Neuronal stem cell (in vitro differentiated cells): ENCODE results near the gene PITPNB.

Experiments
- DNase-seq: peaks from one replicate; pipeline ENCODE4 v3.0.0-alpha.2; 2013; ENCODE audit warnings: low spot score
- H2AFZ ChIP-seq: one replicate; pipeline ENCODE4 v1.6.1; 2013; ENCODE audit warnings: mild to moderate bottlenecking, low read length, inconsistent platforms
- H2AK5ac ChIP-seq: 2 replicates; pipeline ENCODE4 v1.6.1; 2013; ENCODE audit warnings: low read depth, mild to moderate bottlenecking, inconsistent platforms, low read length, moderate library complexity, mixed read lengths
- H2BK120ac ChIP-seq: 2 replicates; pipeline ENCODE4 v1.6.1; 2013; ENCODE audit warnings: low read depth, mild to moderate bottlenecking, inconsistent platforms, low read length, moderate library complexity, mixed read lengths
- H2BK12ac ChIP-seq: one replicate; pipeline ENCODE4 v1.6.1; 2013; ENCODE audit warnings: low read length, inconsistent platforms
- H2BK15ac ChIP-seq: 2 replicates; pipeline ENCODE4 v1.6.1; 2013; ENCODE audit warnings: mild to moderate bottlenecking, low read length, inconsistent platforms, mixed read lengths
- H2BK5ac ChIP-seq: one replicate; pipeline ENCODE4 v1.6.1; 2013; ENCODE audit warnings: inconsistent platforms, mild to moderate bottlenecking, low read length, moderate library complexity
- H3K14ac ChIP-seq: one replicate; pipeline ENCODE4 v1.6.1; 2013; ENCODE audit warnings: low read length, inconsistent platforms
- H3K18ac ChIP-seq: 2 replicates; pipeline ENCODE4 v1.6.1; 2013; ENCODE audit warnings: low read length, inconsistent platforms
- H3K23ac ChIP-seq: 2 replicates; pipeline ENCODE4 v1.6.1; 2013; ENCODE audit warnings: low read depth, mild to moderate bottlenecking, mixed read lengths, low read length, inconsistent platforms; ENCODE audit not compliant: poor library complexity
- H3K27ac ChIP-seq: replicated peaks from 3 replicates; pipeline ENCODE4 v1.5.1; 2013; ENCODE audit warnings: low read length, inconsistent platforms
- H3K27me3 ChIP-seq, 3 experiments: 2 replicates each; pipeline ENCODE4 v1.6.1; 2013; ENCODE audit warnings: low read length in 3 of 3, mild to moderate bottlenecking in 2 of 3, inconsistent platforms in 1 of 3, low read depth in 1 of 3, mixed read lengths in 1 of 3, moderate library complexity in 1 of 3; ENCODE audit not compliant: control insufficient read depth in 3 of 3, insufficient read depth in 3 of 3
- H3K36me3 ChIP-seq, 2 donors: replicated peaks in 1 of 2; 2 replicates each; pipeline ENCODE4 v1.6.1; 2013; ENCODE audit warnings: low read length in 2 of 2; ENCODE audit not compliant: control insufficient read depth in 2 of 2, insufficient read depth in 2 of 2
- H3K4ac ChIP-seq: 2 replicates; pipeline ENCODE4 v1.6.1; 2013; ENCODE audit warnings: inconsistent platforms, mild to moderate bottlenecking, low read length, moderate library complexity
- H3K4me1 ChIP-seq, 2 donors: 1 replicate in 1 of 2; 2 replicates in 1 of 2; pipeline ENCODE4 v1.6.1; 2013; ENCODE audit warnings: low read length in 2 of 2, low read depth in 1 of 2; ENCODE audit not compliant: control insufficient read depth in 2 of 2, insufficient read depth in 1 of 2
- H3K4me2 ChIP-seq: one replicate; pipeline ENCODE4 v1.6.1; 2013; ENCODE audit warnings: mild to moderate bottlenecking, low read length, inconsistent platforms; ENCODE audit not compliant: insufficient read depth, poor library complexity, severe bottlenecking
- H3K4me3 ChIP-seq, 2 donors: 2 replicates each; pipeline ENCODE4 v1.5.1; 2013; ENCODE audit warnings: low read length in 2 of 2, mild to moderate bottlenecking in 2 of 2, inconsistent platforms in 1 of 2, moderate library complexity in 1 of 2
- H3K79me1 ChIP-seq: one replicate; pipeline ENCODE4 v1.6.1; 2013; ENCODE audit warnings: low read depth, mild to moderate bottlenecking, inconsistent platforms, low read length, moderate library complexity
- H3K9ac ChIP-seq: one replicate; pipeline ENCODE4 v1.6.1; 2013; ENCODE audit warnings: mild to moderate bottlenecking, low read depth, low read length, inconsistent platforms; ENCODE audit not compliant: poor library complexity
- H3K9me3 ChIP-seq, 2 donors: replicated peaks in 1 of 2; 2 replicates each; pipeline versions ENCODE3 to v1.6.1; 2013; ENCODE audit warnings: low read length in 2 of 2, mild to moderate bottlenecking in 2 of 2, inconsistent platforms in 1 of 2, low read depth in 1 of 2, mixed read lengths in 1 of 2, moderate library complexity in 1 of 2; ENCODE audit not compliant: control insufficient read depth in 2 of 2, insufficient read depth in 1 of 2
- H4K8ac ChIP-seq: one replicate; pipeline ENCODE4 v1.6.1; 2013; ENCODE audit warnings: low read depth, mild to moderate bottlenecking, inconsistent platforms, low read length, moderate library complexity
- H4K91ac ChIP-seq: one replicate; pipeline ENCODE4 v1.6.1; 2013; ENCODE audit warnings: low read length, low read depth, mild to moderate bottlenecking, inconsistent platforms; ENCODE audit not compliant: poor library complexity
- WGBS, 2 donors: extraction: QIAGEN DNeasy Blood & Tissue Kit; methylation state at CpG; one replicate each; pipeline ENCODE4 v1.1.7; 2013; ENCODE audit warnings: missing lambda C conversion rate in 2 of 2, mixed read lengths in 1 of 2; ENCODE audit not compliant: insufficient read length in 2 of 2, insufficient replicate concordance in 1 of 2; ENCODE audit errors: extremely low coverage in 2 of 2; 5-methylcytosine and 5-hydroxymethylcytosine counted together

Gene PITPNB

GRCh38 chr22:27877501-27877900, 41.6 kb downstream of the PITPNB start:
- no peak overlapping the region for H3K9ac ChIP-seq

GRCh38 chr22:27876684-27877083, 42.4 kb downstream of the PITPNB start:
- Histone ChIP-seq H3K23ac (no peak overlapping the region), H3K27ac (no peak overlapping the region), H2BK12ac (no peak overlapping the region), H3K79me1 (no peaks in the 10 kb centered on the region), H3K4me2 (no peak overlapping the region), H3K18ac (no peak overlapping the region), H3K9me3 (peaks cover 0 to 4% of the 10 kb centered on the region in 2 donors), H2AFZ (no peak overlapping the region), H3K4me3 (no peak overlapping the region), H3K36me3 (peaks cover 6 to 41% of the 10 kb centered on the region in 2 donors), H3K4me1 (peaks cover 5 to 31% of the 10 kb centered on the region in 2 donors), H2BK15ac (no peak overlapping the region), H2BK5ac (no peak overlapping the region), H3K14ac (no peak overlapping the region), H3K4ac (no peak overlapping the region), H4K8ac (no peak overlapping the region), H4K91ac (no peak overlapping the region), H3K9ac (no peak overlapping the region), H3K27me3 (no peaks in the 10 kb centered on the region), H2BK120ac (no peak overlapping the region), H2AK5ac (no peak overlapping the region)
- DNase-seq: no peak
- WGBS, 2 donors: no CpG with 5 or more reads among the region's 1 CpG

More at GRCh38 chr22:27877501-27877900, 41.6 kb downstream of the PITPNB start:
- no peak overlapping the region for H3K14ac ChIP-seq
- no peak overlapping the region for H3K18ac ChIP-seq
- no peak overlapping the region for H3K27ac ChIP-seq
- no peak overlapping the region for H2BK120ac ChIP-seq
- H3K4me2 ChIP-seq: no peak overlapping the region
- DNase-seq: no peak
- no peak overlapping the region for H3K4me3 ChIP-seq
- no peaks in the 10 kb centered on the region for H3K27me3 ChIP-seq
- no peak overlapping the region for H2BK12ac ChIP-seq
- no peak overlapping the region for H2BK5ac ChIP-seq
- peaks cover 0 to 1% of the 10 kb centered on the region in 2 donors for H3K9me3 ChIP-seq
- no peak overlapping the region for H4K8ac ChIP-seq
- no peak overlapping the region for H2AFZ ChIP-seq
- H2AK5ac ChIP-seq: no peak overlapping the region
- H3K36me3 ChIP-seq: peaks cover 3 to 33% of the 10 kb centered on the region in 2 donors
- no peak overlapping the region for H3K4ac ChIP-seq
- no peak overlapping the region for H3K23ac ChIP-seq
- no peaks in the 10 kb centered on the region for H3K79me1 ChIP-seq
- H4K91ac ChIP-seq: no peak overlapping the region
- WGBS, 2 donors: no CpG with 5 or more reads among the region's 2 CpGs
- H2BK15ac ChIP-seq: no peak overlapping the region
- H3K4me1 ChIP-seq: peaks cover 5 to 34% of the 10 kb centered on the region in 2 donors

- no peak overlapping the region for H4K8ac ChIP-seq
- H3K4me3 ChIP-seq: no peak overlapping the region
- no peak overlapping the region for H2BK120ac ChIP-seq
- no peaks in the 10 kb centered on the region for H3K79me1 ChIP-seq
- H3K4ac ChIP-seq: no peak overlapping the region
- no peaks in the 10 kb centered on the region for H3K27me3 ChIP-seq
- H3K9ac ChIP-seq: no peak overlapping the region
- no peak overlapping the region for H2AFZ ChIP-seq
- no peak overlapping the region for H3K23ac ChIP-seq
- no peak overlapping the region for H3K27ac ChIP-seq
- WGBS, 2 donors: no CpG with 5 or more reads among the region's 2 CpGs
- no peak overlapping the region for H2BK15ac ChIP-seq
- H4K91ac ChIP-seq: no peak overlapping the region
- no peak overlapping the region for H3K14ac ChIP-seq
- H2BK12ac ChIP-seq: no peak overlapping the region
- peaks cover 7 to 49% of the 10 kb centered on the region in 2 donors for H3K36me3 ChIP-seq
- H3K9me3 ChIP-seq: peaks cover 0 to 4% of the 10 kb centered on the region in 2 donors
- H2AK5ac ChIP-seq: no peak overlapping the region
- H3K4me2 ChIP-seq: no peak overlapping the region
- no peak for DNase-seq
- H3K4me1 ChIP-seq: peaks cover 3 to 24% of the 10 kb centered on the region in 2 donors
- no peak overlapping the region for H3K18ac ChIP-seq
- H2BK5ac ChIP-seq: no peak overlapping the region
These were observed 43.1 kb downstream of the PITPNB start for GRCh38 chr22:27875951-27876350.

- Histone ChIP-seq H3K4ac (no peak overlapping the region), H3K9ac (no peak overlapping the region), H2BK15ac (no peak overlapping the region), H3K4me1 (peaks cover 3 to 22% of the 10 kb centered on the region in 2 donors), H3K27me3 (no peaks in the 10 kb centered on the region), H4K8ac (no peak overlapping the region), H3K79me1 (no peaks in the 10 kb centered on the region), H3K9me3 (peaks cover 0 to 4% of the 10 kb centered on the region in 2 donors), H3K14ac (no peak overlapping the region), H4K91ac (no peak overlapping the region), H3K23ac (no peak overlapping the region), H2AFZ (no peak overlapping the region), H3K27ac (no peak overlapping the region), H2BK12ac (no peak overlapping the region), H3K18ac (no peak overlapping the region), H2AK5ac (no peak overlapping the region), H3K4me2 (no peak overlapping the region), H2BK120ac (no peak overlapping the region), H3K36me3 (peaks cover 7 to 61% of the 10 kb centered on the region in 2 donors), H2BK5ac (no peak overlapping the region), H3K4me3 (no peak overlapping the region)
- no CpG with 5 or more reads among the region's 3 CpGs for WGBS, 2 donors
- DNase-seq: no peak
These were observed 44.3 kb downstream of the PITPNB start for GRCh38 chr22:27874764-27875163.
